ENCODE measurements around the gene OR12D3.

- TF ChIP-seq POLR2A (IDR thresholded peaks at IDR 0.05) = no peak
- TF ChIP-seq CTCF (IDR thresholded peaks at IDR 0.05) = no peak
- no peak for TF ChIP-seq EP300 (IDR thresholded peaks at IDR 0.05)
Measured at GRCh38 chr6:29355603-29356002, 19.5 kb downstream of the OR12D3 start.
